K562 (cell line): ENCODE data around the gene CST8. TPM values are rescaled to one million over a fixed set of nuclear protein-coding genes. Genes with fewer than 3 reads are reported as not detected.

Source experiments
- ATAC-seq: fragments of 200-7000 bp; cut with Tn5 transposase; 3 replicates; pipeline ENCODE4 v1.9.1; 2020; ENCODE audit warnings: moderate library complexity
- BruUV-seq: library from RNA; stranded (reverse); fragments of 400-500 nt; replicated peaks from 2 replicates; lab custom pipeline; 2021; lab: Mats Ljungman, UMichigan
- CTCF ChIA-PET: fragments of 300-600 bp; formaldehyde crosslinking; extraction: SDS; loops from one replicate; lab custom pipeline; 2021; ENCODE audit warnings: low intra/inter-chr PET ratio; lab: Yijun Ruan, JAX
- POLR2A ChIA-PET: fragments of 300-600, 350-650 bp; sonication (Branson Sonifier 250); formaldehyde crosslinking; extraction: SDS; loops from one replicate; lab custom pipeline; 2021; ENCODE audit warnings: antibody characterized with exemption, inconsistent platforms; lab: Yijun Ruan, JAX
- DNase-seq, 4 experiments: peaks; one replicate each; pipeline versions ENCODE4 v3.0.0 to v3.0.0-alpha.2; 2011 to 2018; ENCODE audit warnings: low spot score in 3 of 4, mixed read lengths in 3 of 4; ENCODE audit errors: extremely low read depth in 1 of 4
- FAIRE-seq: peaks from 2 replicates; lab custom pipeline; 2011; peaks lifted over from hg19 to GRCh38; lab: Jason Lieb, UNC
- H2AFZ ChIP-seq: 2 replicates; pipeline ENCODE4 v1.6.0; 2011; ENCODE audit warnings: low read depth, low read length, control low read depth, inconsistent platforms
- H3K27ac ChIP-seq: fragments of 200-600 bp; 3 replicates; pipeline ENCODE4 v1.8.0; 2011; ENCODE audit warnings: low read depth, mild to moderate bottlenecking, control low read depth, inconsistent platforms, low read length, moderate library complexity, mixed read lengths; ENCODE audit errors: extremely low read depth
- H3K27me3 ChIP-seq, 2 experiments: fragments of 300-600 bp in 1 of 2; 2 replicates in 1 of 2; 3 replicates in 1 of 2; pipeline versions ENCODE4 v1.6.0 to v1.8.0; 2011; ENCODE audit warnings: inconsistent platforms in 2 of 2, low read length in 2 of 2, mild to moderate bottlenecking in 1 of 2, mixed read lengths in 1 of 2, moderate library complexity in 1 of 2; ENCODE audit not compliant: control insufficient read depth in 2 of 2, insufficient read depth in 2 of 2
- H3K36me3 ChIP-seq: fragments of 300-600 bp; 3 replicates; pipeline ENCODE4 v1.8.0; 2011; ENCODE audit warnings: mild to moderate bottlenecking, low read length, inconsistent platforms; ENCODE audit not compliant: control insufficient read depth, insufficient read depth
- H3K4me1 ChIP-seq, 2 experiments: fragments of 200-600 bp in 1 of 2; replicated peaks in 1 of 2; 2 replicates in 1 of 2; 3 replicates in 1 of 2; pipeline versions ENCODE4 v1.5.1 to v1.8.0; 2011; ENCODE audit warnings: inconsistent platforms in 2 of 2, low read length in 2 of 2, mild to moderate bottlenecking in 1 of 2, mixed read lengths in 1 of 2, moderate library complexity in 1 of 2; ENCODE audit not compliant: control insufficient read depth in 2 of 2, insufficient read depth in 2 of 2
- H3K4me2 ChIP-seq: 2 replicates; pipeline ENCODE4 v1.6.1; 2011; ENCODE audit warnings: low read length, control low read depth, inconsistent platforms, mixed read lengths; ENCODE audit not compliant: insufficient read depth
- H3K4me3 ChIP-seq: fragments of 200-600 bp; sonication (generic), shearing (Covaris generic); 2 replicates; pipeline ENCODE4 v1.5.1; 2016; ENCODE audit warnings: control low read depth, inconsistent platforms
- H3K79me2 ChIP-seq: fragments of 200-600 bp; 3 replicates; pipeline ENCODE4 v1.8.0; 2011; ENCODE audit warnings: low read length, inconsistent platforms; ENCODE audit not compliant: control insufficient read depth, insufficient read depth
- H3K9ac ChIP-seq, 2 experiments: 2 replicates each; pipeline versions ENCODE4 v1.6.0 to v1.6.1; 2011; ENCODE audit warnings: low read depth in 2 of 2, low read length in 2 of 2, control low read depth in 1 of 2, inconsistent platforms in 1 of 2, mild to moderate bottlenecking in 1 of 2, mixed read lengths in 1 of 2; ENCODE audit not compliant: insufficient read depth in 1 of 2
- H3K9me1 ChIP-seq: one replicate; pipeline ENCODE4 v1.6.0; 2011; ENCODE audit warnings: inconsistent platforms, mild to moderate bottlenecking, low read length, moderate library complexity; ENCODE audit not compliant: control insufficient read depth, insufficient read depth
- H3K9me3 ChIP-seq: replicated peaks from 2 replicates; pipeline ENCODE4 v1.5.1; 2011; ENCODE audit warnings: low read depth, low read length, inconsistent platforms; ENCODE audit not compliant: control insufficient read depth, insufficient read depth
- H4K20me1 ChIP-seq: replicated peaks from 2 replicates; pipeline ENCODE4 v1.6.1; 2011; ENCODE audit warnings: low read length, inconsistent platforms, mixed read lengths; ENCODE audit not compliant: control insufficient read depth, insufficient read depth
- DNMT1 ChIP-seq: fragments of 450-650 bp; IDR thresholded peaks from 2 replicates; pipeline ENCODE4 v1.6.1; 2016; ENCODE audit warnings: antibody characterized with exemption, mild to moderate bottlenecking
- HDAC2 ChIP-seq: fragments of 450-650 bp; IDR thresholded peaks from 2 replicates; pipeline ENCODE4 v1.6.1; 2016; ENCODE audit warnings: mild to moderate bottlenecking
- KDM5B ChIP-seq: fragments of 200-600 bp; sonication (generic); IDR thresholded peaks from 2 replicates; pipeline ENCODE4 v1.6.1; 2012; ENCODE audit warnings: low read depth, mild to moderate bottlenecking, moderate library complexity, low read length, control low read depth, inconsistent platforms; ENCODE audit not compliant: insufficient replicate concordance
- MCM2 ChIP-seq: fragments of 450-650 bp; IDR thresholded peaks from 2 replicates; pipeline ENCODE4 v1.6.1; 2017; ENCODE audit warnings: low read depth, mild to moderate bottlenecking
- MYNN ChIP-seq, 2 experiments: sonication (generic); formaldehyde crosslinking in 1 of 2; IDR thresholded peaks; 2 replicates each; pipeline versions ENCODE4 v1.5.0 to v1.6.1; 2016 to 2020; ENCODE audit warnings: antibody characterized with exemption in 1 of 2, missing genetic modification reagents in 1 of 2
- RERE ChIP-seq: sonication (generic); formaldehyde crosslinking; IDR thresholded peaks from 2 replicates; pipeline ENCODE4 v1.8.0; 2023; ENCODE audit warnings: missing genetic modification reagents, mild to moderate bottlenecking, borderline replicate concordance
- WGBS: fragments of 100-300 bp; shearing (Covaris generic); methylation state at CpG from one replicate; pipeline ENCODE4 v1.1.6; 2016; ENCODE audit warnings: low coverage, mixed read lengths; ENCODE audit not compliant: insufficient coverage; ENCODE audit errors: missing lambda C conversion rate; 5-methylcytosine and 5-hydroxymethylcytosine counted together
- in situ Hi-C: fragments of 300-500 bp; cut with MboI; formaldehyde crosslinking; loops from 4 replicates; pipeline ENCODE4 v1.15.0; 2018; ENCODE audit warnings: inconsistent platforms, mixed read lengths
- intact Hi-C: fragments of 100-400 bp; cut with micrococcal nuclease; formaldehyde crosslinking; loops from 2 replicates; pipeline ENCODE4 v1.14.2; 2022
- polyA plus RNA-seq, 8 experiments: library from polyadenylated mRNA; depleted of rRNA in 4 of 8; stranded (reverse) in 5 of 8; unstranded in 3 of 8; fragments of >200 nt; fragmentation: Nextera tagmentation in 2 of 8; fragmentation: Illumina TruSeq in 1 of 8; extraction: Ambion mirVana in 2 of 8; extraction: Trizol in 1 of 8; gene quantifications; 2 replicates each; pipeline versions ENCODE4 v1.2.1 to v1.2.3, GENCODE V29; 2011 to 2014; ENCODE audit warnings: inconsistent platforms in 1 of 8, missing spikeins in 1 of 8
- total RNA-seq, 7 experiments: library from RNA; depleted of rRNA in 6 of 7; stranded (reverse); fragments of >200 nt in 6 of 7; fragmentation: Illumina TruSeq in 2 of 7; extraction: Trizol in 2 of 7; gene quantifications; 2 replicates each; pipeline versions ENCODE4 v1.2.1 to v1.2.3, GENCODE V29; 2011 to 2021; ENCODE audit warnings: low replicate concordance in 1 of 7
- TF ChIP-seq, protein P1 (sequence below): fragments of 250-450 bp; sonication (Bioruptor Pico); IDR thresholded peaks from 2 replicates; pipeline ENCODE4 v1.8.0; 2022; ENCODE audit warnings: moderate library complexity, mild to moderate bottlenecking, inconsistent platforms
- TF ChIP-seq, protein P2 (sequence below): fragments of 450-650 bp; IDR thresholded peaks from 2 replicates; pipeline ENCODE4 v1.6.1; 2016; ENCODE audit warnings: mild to moderate bottlenecking
- TF ChIP-seq, protein P3 (sequence below), 2 experiments: fragments of 450-650 bp in 1 of 2; IDR thresholded peaks; 2 replicates each; pipeline ENCODE4 v1.6.1; 2011 to 2017; ENCODE audit warnings: low read depth in 2 of 2, antibody characterized with exemption in 1 of 2, borderline replicate concordance in 1 of 2, low read length in 1 of 2, mild to moderate bottlenecking in 1 of 2, mixed read lengths in 1 of 2; ENCODE audit not compliant: control insufficient read depth in 1 of 2

Gene CST8
- total and polyA plus RNA-seq, 9 of the 15 experiments (the other 6 are each of a cell fraction or from before 2014, with no cell fraction given): not detected

DNA sequence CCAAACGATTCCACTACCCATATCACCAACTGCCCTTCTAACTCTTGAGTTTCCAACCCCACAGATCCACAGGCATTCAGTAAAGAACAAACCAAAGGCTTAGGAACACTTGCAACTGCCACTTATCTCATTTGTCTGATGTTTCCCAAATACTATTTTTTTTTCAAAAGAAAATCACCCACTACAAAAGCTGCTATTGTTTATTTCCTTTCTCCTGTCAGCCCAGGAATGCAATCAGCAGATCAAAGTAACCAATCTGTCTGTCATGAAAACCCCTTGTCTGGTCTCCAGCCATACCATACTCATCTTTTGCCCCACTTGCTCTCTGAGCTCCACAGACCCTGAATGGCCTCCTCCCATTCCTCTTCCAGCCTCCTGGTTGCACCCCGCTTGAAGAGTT is 8.8 kb upstream of the CST8 start:
- ATAC-seq (no peak), FAIRE-seq (no peak), DNase-seq (no peak)
- BruUV-seq: no TSS peak
- WGBS: 0% methylated on average over 2 of the region's 2 CpGs
- Histone ChIP-seq H3K27ac (no peak overlapping the region), H3K36me3 (no peaks in the 10 kb centered on the region), H3K9me1 (no peaks in the 10 kb centered on the region), H3K9me3 (no peaks in the 10 kb centered on the region), H3K79me2 (no peaks in the 10 kb centered on the region), H3K27me3 (peaks cover 0 to 4% of the 10 kb centered on the region in 2 experiments; a peak in 1 of 5 replicates), H3K9ac (no peak overlapping the region), H3K4me1 (no peaks in the 10 kb centered on the region), H3K4me3 (no peak overlapping the region), H4K20me1 (no peaks in the 10 kb centered on the region), H3K4me2 (no peak overlapping the region), H2AFZ (no peak overlapping the region)
- ChIA-PET POLR2A (no interaction called here), CTCF (no interaction called here)
- intact Hi-C loops (no loop called here), in situ Hi-C loops (no loop called here)
- TF ChIP-seq DNMT1: no peak
- TF ChIP-seq MYNN (IDR thresholded peaks at IDR 0.05): no peak
- TF ChIP-seq MYNN (CRISPR knock-in tag; IDR thresholded peaks at IDR 0.05): no peak
- no peak for TF ChIP-seq RERE (CRISPR knock-in tag)
- TF ChIP-seq, protein P1, sequence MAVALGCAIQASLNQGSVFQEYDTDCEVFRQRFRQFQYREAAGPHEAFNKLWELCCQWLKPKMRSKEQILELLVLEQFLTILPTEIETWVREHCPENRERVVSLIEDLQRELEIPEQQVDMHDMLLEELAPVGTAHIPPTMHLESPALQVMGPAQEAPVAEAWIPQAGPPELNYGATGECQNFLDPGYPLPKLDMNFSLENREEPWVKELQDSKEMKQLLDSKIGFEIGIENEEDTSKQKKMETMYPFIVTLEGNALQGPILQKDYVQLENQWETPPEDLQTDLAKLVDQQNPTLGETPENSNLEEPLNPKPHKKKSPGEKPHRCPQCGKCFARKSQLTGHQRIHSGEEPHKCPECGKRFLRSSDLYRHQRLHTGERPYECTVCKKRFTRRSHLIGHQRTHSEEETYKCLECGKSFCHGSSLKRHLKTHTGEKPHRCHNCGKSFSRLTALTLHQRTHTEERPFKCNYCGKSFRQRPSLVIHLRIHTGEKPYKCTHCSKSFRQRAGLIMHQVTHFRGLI (CRISPR knock-in tag): no peak
- TF ChIP-seq HDAC2: no peak
- TF ChIP-seq, protein P2, sequence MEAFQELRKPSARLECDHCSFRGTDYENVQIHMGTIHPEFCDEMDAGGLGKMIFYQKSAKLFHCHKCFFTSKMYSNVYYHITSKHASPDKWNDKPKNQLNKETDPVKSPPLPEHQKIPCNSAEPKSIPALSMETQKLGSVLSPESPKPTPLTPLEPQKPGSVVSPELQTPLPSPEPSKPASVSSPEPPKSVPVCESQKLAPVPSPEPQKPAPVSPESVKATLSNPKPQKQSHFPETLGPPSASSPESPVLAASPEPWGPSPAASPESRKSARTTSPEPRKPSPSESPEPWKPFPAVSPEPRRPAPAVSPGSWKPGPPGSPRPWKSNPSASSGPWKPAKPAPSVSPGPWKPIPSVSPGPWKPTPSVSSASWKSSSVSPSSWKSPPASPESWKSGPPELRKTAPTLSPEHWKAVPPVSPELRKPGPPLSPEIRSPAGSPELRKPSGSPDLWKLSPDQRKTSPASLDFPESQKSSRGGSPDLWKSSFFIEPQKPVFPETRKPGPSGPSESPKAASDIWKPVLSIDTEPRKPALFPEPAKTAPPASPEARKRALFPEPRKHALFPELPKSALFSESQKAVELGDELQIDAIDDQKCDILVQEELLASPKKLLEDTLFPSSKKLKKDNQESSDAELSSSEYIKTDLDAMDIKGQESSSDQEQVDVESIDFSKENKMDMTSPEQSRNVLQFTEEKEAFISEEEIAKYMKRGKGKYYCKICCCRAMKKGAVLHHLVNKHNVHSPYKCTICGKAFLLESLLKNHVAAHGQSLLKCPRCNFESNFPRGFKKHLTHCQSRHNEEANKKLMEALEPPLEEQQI: no peak
- no peak for TF ChIP-seq MCM2
- TF ChIP-seq KDM5B: no peak
- TF ChIP-seq, protein P3, sequence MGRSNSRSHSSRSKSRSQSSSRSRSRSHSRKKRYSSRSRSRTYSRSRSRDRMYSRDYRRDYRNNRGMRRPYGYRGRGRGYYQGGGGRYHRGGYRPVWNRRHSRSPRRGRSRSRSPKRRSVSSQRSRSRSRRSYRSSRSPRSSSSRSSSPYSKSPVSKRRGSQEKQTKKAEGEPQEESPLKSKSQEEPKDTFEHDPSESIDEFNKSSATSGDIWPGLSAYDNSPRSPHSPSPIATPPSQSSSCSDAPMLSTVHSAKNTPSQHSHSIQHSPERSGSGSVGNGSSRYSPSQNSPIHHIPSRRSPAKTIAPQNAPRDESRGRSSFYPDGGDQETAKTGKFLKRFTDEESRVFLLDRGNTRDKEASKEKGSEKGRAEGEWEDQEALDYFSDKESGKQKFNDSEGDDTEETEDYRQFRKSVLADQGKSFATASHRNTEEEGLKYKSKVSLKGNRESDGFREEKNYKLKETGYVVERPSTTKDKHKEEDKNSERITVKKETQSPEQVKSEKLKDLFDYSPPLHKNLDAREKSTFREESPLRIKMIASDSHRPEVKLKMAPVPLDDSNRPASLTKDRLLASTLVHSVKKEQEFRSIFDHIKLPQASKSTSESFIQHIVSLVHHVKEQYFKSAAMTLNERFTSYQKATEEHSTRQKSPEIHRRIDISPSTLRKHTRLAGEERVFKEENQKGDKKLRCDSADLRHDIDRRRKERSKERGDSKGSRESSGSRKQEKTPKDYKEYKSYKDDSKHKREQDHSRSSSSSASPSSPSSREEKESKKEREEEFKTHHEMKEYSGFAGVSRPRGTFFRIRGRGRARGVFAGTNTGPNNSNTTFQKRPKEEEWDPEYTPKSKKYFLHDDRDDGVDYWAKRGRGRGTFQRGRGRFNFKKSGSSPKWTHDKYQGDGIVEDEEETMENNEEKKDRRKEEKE (IDR thresholded peaks at IDR 0.05; ENCODE audit: borderline replicate concordance in 1 of 2, control insufficient read depth in 1 of 2, low read depth in 2 of 2, low read length in 1 of 2): no peak
